HCT116 (cell line): ENCODE data around the gene FAM210B. TPM values are rescaled to one million over a fixed set of nuclear protein-coding genes. Genes with fewer than 3 reads are reported as not detected.

Experiments
- ATAC-seq: fragments of 200-7000 bp; cut with Tn5 transposase; 2 replicates; pipeline ENCODE4 v1.9.1; 2020; ENCODE audit warnings: mild to moderate bottlenecking, moderate library complexity
- BruUV-seq: library from RNA; stranded (reverse); fragments of 400-500 nt; replicated peaks from 2 replicates; lab custom pipeline; 2021; lab: Mats Ljungman, UMichigan
- CTCF ChIA-PET: fragments of 300-600 bp; sonication (Branson Sonifier 250); formaldehyde crosslinking; loops from one replicate; lab custom pipeline; 2021; ENCODE audit warnings: antibody characterized with exemption; lab: Charles Lee
- POLR2A ChIA-PET: fragments of 300-600, 350-600 bp; sonication (Branson Sonifier 250); formaldehyde crosslinking; loops from one replicate; lab custom pipeline; 2021; ENCODE audit warnings: antibody characterized with exemption; lab: Charles Lee
- RAD21 ChIA-PET, 2 experiments: fragments of 300-600 bp; sonication (Branson Sonifier 250); formaldehyde crosslinking; loops; one replicate each; lab custom pipeline; 2023; ENCODE audit warnings: low total read pairs in 2 of 2; ENCODE audit not compliant: uncharacterized antibody in 2 of 2, unreplicated experiment in 2 of 2, low non-redundant PET in 1 of 2; lab: Charles Lee
- DNase-seq: peaks from one replicate; pipeline ENCODE4 v3.0.0-alpha.2; 2010; ENCODE audit warnings: low read depth, low spot score
- H2AFZ ChIP-seq: fragments of 200-600 bp; shearing (Covaris generic), sonication (generic); 2 replicates; pipeline ENCODE4 v1.6.1; 2017; ENCODE audit warnings: low read depth, mixed run types, mixed read lengths, antibody characterized with exemption, low read length; ENCODE audit not compliant: poor library complexity, severe bottlenecking
- H3K27ac ChIP-seq: 2 replicates; pipeline ENCODE4 v1.5.1; 2012; ENCODE audit warnings: low read depth, low read length
- H3K27me3 ChIP-seq: fragments of 200-600 bp; sonication (generic); 2 replicates; pipeline ENCODE4 v1.6.1; 2016; ENCODE audit warnings: mixed run types, low read length, mixed read lengths; ENCODE audit not compliant: insufficient read depth
- H3K36me3 ChIP-seq, 2 experiments: fragments of 200-500 bp in 1 of 2; fragments of 200-600 bp in 1 of 2; sonication (Bioruptor generic) in 1 of 2; sonication (generic) in 1 of 2; 2 replicates each; pipeline versions ENCODE4 v1.5.1 to v1.6.1; 2014 to 2016; ENCODE audit warnings: low read length in 2 of 2, inconsistent platforms in 1 of 2, mixed read lengths in 1 of 2, mixed run types in 1 of 2; ENCODE audit not compliant: insufficient read depth in 2 of 2, control insufficient read depth in 1 of 2
- H3K4me1 ChIP-seq, 2 experiments: fragments of 200-600 bp in 1 of 2; sonication (generic) in 1 of 2; 2 replicates each; pipeline versions ENCODE4 v1.5.1 to v1.6.1; 2012 to 2017; ENCODE audit warnings: low read length in 2 of 2, inconsistent platforms in 1 of 2, mild to moderate bottlenecking in 1 of 2, mixed read lengths in 1 of 2, mixed run types in 1 of 2, moderate library complexity in 1 of 2; ENCODE audit not compliant: insufficient read depth in 2 of 2, control insufficient read depth in 1 of 2
- H3K4me2 ChIP-seq: fragments of 200-600 bp; sonication (generic); 2 replicates; pipeline ENCODE4 v1.6.1; 2017; ENCODE audit warnings: mixed run types, low read length, mixed read lengths
- H3K4me3 ChIP-seq, 2 experiments: fragments of 200-600 bp in 1 of 2; sonication (generic) in 1 of 2; replicated peaks in 1 of 2; 2 replicates each; pipeline ENCODE4 v1.5.1; 2011 to 2016; ENCODE audit warnings: low read length in 2 of 2, control low read depth in 1 of 2, low read depth in 1 of 2, mild to moderate bottlenecking in 1 of 2, mixed read lengths in 1 of 2, mixed run types in 1 of 2
- H3K79me2 ChIP-seq: fragments of 200-600 bp; sonication (generic); 2 replicates; pipeline ENCODE4 v1.6.1; 2017; ENCODE audit warnings: mild to moderate bottlenecking, mixed run types, low read length, moderate library complexity, mixed read lengths; ENCODE audit not compliant: insufficient read depth
- H3K9ac ChIP-seq: fragments of 200-600 bp; sonication (generic); 2 replicates; pipeline ENCODE4 v1.6.1; 2016; ENCODE audit warnings: low read length, mixed read lengths
- H3K9me2 ChIP-seq: fragments of 200-600 bp; sonication (generic), shearing (Covaris generic); 2 replicates; pipeline ENCODE4 v1.6.1; 2017; ENCODE audit warnings: mixed run types, mild to moderate bottlenecking, moderate library complexity; ENCODE audit not compliant: insufficient read depth
- H3K9me3 ChIP-seq, 2 experiments: fragments of 200-500 bp in 1 of 2; fragments of 200-600 bp in 1 of 2; sonication (Bioruptor generic) in 1 of 2; sonication (generic) in 1 of 2; 2 replicates each; pipeline ENCODE4 v1.6.1; 2014 to 2017; ENCODE audit warnings: low read length in 2 of 2, mixed read lengths in 2 of 2, inconsistent platforms in 1 of 2, low read depth in 1 of 2, mild to moderate bottlenecking in 1 of 2, mixed run types in 1 of 2, moderate library complexity in 1 of 2; ENCODE audit not compliant: control insufficient read depth in 1 of 2, insufficient read depth in 1 of 2
- H4K20me1 ChIP-seq: fragments of 200-600 bp; sonication (generic), shearing (Covaris generic); 2 replicates; pipeline ENCODE4 v1.6.1; 2017; ENCODE audit warnings: mixed run types, mild to moderate bottlenecking, moderate library complexity; ENCODE audit not compliant: insufficient read depth
- CBX3 ChIP-seq: IDR thresholded peaks from 2 replicates; pipeline ENCODE4 v1.6.1; 2012; ENCODE audit warnings: low read depth
- EGR1 ChIP-seq: IDR thresholded peaks from 2 replicates; pipeline ENCODE4 v1.6.1; 2012; ENCODE audit warnings: low read depth
- ELF1 ChIP-seq: IDR thresholded peaks from 2 replicates; pipeline ENCODE4 v1.6.1; 2012; ENCODE audit warnings: low read depth, borderline replicate concordance
- EZH2 ChIP-seq: fragments of 200-600 bp; sonication (generic); IDR thresholded peaks from 2 replicates; pipeline ENCODE4 v1.6.1; 2017; ENCODE audit warnings: antibody characterized with exemption, mixed run types
- EZH2phosphoT487 ChIP-seq: fragments of 200-600 bp; IDR thresholded peaks from 2 replicates; pipeline ENCODE4 v1.6.1; 2018; ENCODE audit warnings: antibody characterized with exemption, borderline replicate concordance
- FOSL1 ChIP-seq: IDR thresholded peaks from 2 replicates; pipeline ENCODE4 v1.6.1; 2012; ENCODE audit warnings: low read depth
- POLR2A ChIP-seq: IDR thresholded peaks from 2 replicates; pipeline ENCODE4 v1.7.0; 2011; ENCODE audit warnings: borderline replicate concordance; ENCODE audit not compliant: insufficient read depth, insufficient read length; ENCODE audit errors: extremely low read depth
- RAD21 ChIP-seq: IDR thresholded peaks from 2 replicates; pipeline ENCODE4 v1.6.1; 2012; ENCODE audit warnings: low read depth, mild to moderate bottlenecking
- SIN3A ChIP-seq: IDR thresholded peaks from 2 replicates; pipeline ENCODE4 v1.6.1; 2012; ENCODE audit warnings: low read depth
- SP1 ChIP-seq: IDR thresholded peaks from 2 replicates; pipeline ENCODE4 v1.6.1; 2012; ENCODE audit warnings: low read depth
- SRF ChIP-seq: IDR thresholded peaks from 2 replicates; pipeline ENCODE4 v1.6.1; 2012; ENCODE audit warnings: low read depth
- ZFX ChIP-seq: fragments of 450-650 bp; IDR thresholded peaks from 2 replicates; pipeline ENCODE4 v1.6.1; 2017
- intact Hi-C: fragments of 100-400 bp; cut with micrococcal nuclease; formaldehyde crosslinking; loops from 2 replicates; pipeline ENCODE4 v1.10.0; 2022
- total RNA-seq: library from RNA; stranded (reverse); gene quantifications from one replicate; pipeline ENCODE4 v1.2.1, GENCODE V29; 2021; ENCODE audit not compliant: unreplicated experiment
- TF ChIP-seq, protein P1 (sequence below), 3 experiments: fragments of 200-600 bp in 1 of 3; sonication (generic) in 1 of 3; IDR thresholded peaks in 2 of 3; conservative IDR thresholded peaks in 1 of 3; 2 replicates each; pipeline ENCODE4 v1.5.1; 2012 to 2017; ENCODE audit warnings: low read depth in 2 of 3, low read length in 2 of 3, antibody characterized with exemption in 1 of 3, borderline replicate concordance in 1 of 3, control low read depth in 1 of 3, mild to moderate bottlenecking in 1 of 3, mixed read lengths in 1 of 3, mixed run types in 1 of 3, moderate library complexity in 1 of 3; ENCODE audit not compliant: insufficient read depth in 1 of 3
- TF ChIP-seq, protein P2 (sequence below): IDR thresholded peaks from 2 replicates; pipeline ENCODE4 v1.6.1; 2012
- TF ChIP-seq, protein P3 (sequence below): IDR thresholded peaks from 2 replicates; pipeline ENCODE4 v1.6.1; 2011; ENCODE audit warnings: mild to moderate bottlenecking, low read length, moderate library complexity; ENCODE audit not compliant: insufficient replicate concordance; ENCODE audit errors: extremely low read depth

Gene FAM210B
- total RNA-seq, 1 experiment from 2014 or later = 12.0 TPM

DNA sequence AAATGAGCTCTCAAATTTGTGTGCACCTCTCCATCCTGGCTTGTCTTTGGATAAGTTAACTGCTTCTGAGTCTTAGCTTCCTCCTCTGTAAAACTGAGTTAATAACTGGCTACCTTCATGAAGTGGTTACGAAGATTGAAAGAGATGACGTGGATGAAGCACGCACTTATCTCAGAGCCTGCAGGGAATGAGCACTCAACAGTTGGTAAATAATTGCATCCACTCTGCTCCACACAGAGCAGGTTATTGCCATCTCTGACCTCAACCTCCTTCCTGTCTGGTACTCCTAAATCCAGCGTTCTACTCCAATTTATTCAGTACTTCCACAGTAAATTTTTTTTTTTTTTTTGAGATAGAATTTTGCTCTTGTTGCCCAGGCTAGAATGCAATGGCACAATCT, 26.4 kb downstream of the FAM210B start:
- no peak for ATAC-seq
- H3K4me2 ChIP-seq = no peak overlapping the region
- H3K9me2 ChIP-seq = no peaks in the 10 kb centered on the region
- intact Hi-C loops = no loop called here
- CTCF ChIA-PET = no interaction called here
- DNase-seq = no peak
- H3K4me3 ChIP-seq = no peak overlapping the region
- no peak overlapping the region for H3K27ac ChIP-seq
- peaks cover 40 to 59% of the 10 kb centered on the region in 2 experiments for H3K36me3 ChIP-seq
- POLR2A ChIA-PET = no interaction called here
- H4K20me1 ChIP-seq = no peaks in the 10 kb centered on the region
- no TSS peak for BruUV-seq
- peaks cover 96% of the 10 kb centered on the region for H3K79me2 ChIP-seq
- RAD21 ChIA-PET = no interaction called here
- H3K9ac ChIP-seq = no peak overlapping the region
- no peak overlapping the region for H2AFZ ChIP-seq
- no peaks in the 10 kb centered on the region for H3K9me3 ChIP-seq
- no peaks in the 10 kb centered on the region for H3K27me3 ChIP-seq
- no peaks in the 10 kb centered on the region for H3K4me1 ChIP-seq
- TF ChIP-seq SRF = no peak

DNA sequence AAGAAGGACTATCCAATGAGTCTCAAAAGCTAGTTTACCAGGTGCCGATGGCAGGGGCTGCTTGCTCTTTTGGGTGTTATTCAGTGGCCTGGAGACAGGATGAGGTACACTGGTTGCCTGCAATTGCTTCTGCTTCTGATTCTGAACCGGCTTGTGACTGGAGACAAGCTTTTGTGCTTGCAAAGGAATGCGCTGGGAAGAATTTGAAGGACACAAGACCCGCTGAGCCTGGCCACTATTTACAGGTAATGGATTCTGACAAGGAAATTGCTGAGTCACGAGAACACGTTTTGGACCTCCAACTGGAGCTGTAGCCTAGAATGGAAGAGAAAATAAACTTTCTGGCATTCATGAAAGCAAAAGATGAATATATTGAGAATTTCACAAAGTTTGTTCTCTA, 27.4 kb downstream of the FAM210B start:
- intact Hi-C loops = no loop called here
- H3K9me3 ChIP-seq = no peaks in the 10 kb centered on the region
- H3K9me2 ChIP-seq = no peaks in the 10 kb centered on the region
- H3K79me2 ChIP-seq = peaks cover 96% of the 10 kb centered on the region
- DNase-seq (no peak), ATAC-seq (no peak)
- no peaks in the 10 kb centered on the region for H4K20me1 ChIP-seq
- POLR2A ChIA-PET = no interaction called here
- H3K4me1 ChIP-seq = peaks cover 5 to 7% of the 10 kb centered on the region in 2 experiments; a peak in 3 of 4 replicates
- no TSS peak for BruUV-seq
- RAD21 ChIA-PET = no interaction called here
- no peaks in the 10 kb centered on the region for H3K27me3 ChIP-seq
- H3K27ac ChIP-seq = no peak overlapping the region
- no peak overlapping the region for H3K4me2 ChIP-seq
- no peak overlapping the region for H2AFZ ChIP-seq
- CTCF ChIA-PET = no interaction called here
- H3K9ac ChIP-seq = no peak overlapping the region
- no peak overlapping the region for H3K4me3 ChIP-seq
- peaks cover 38 to 49% of the 10 kb centered on the region in 2 experiments for H3K36me3 ChIP-seq
- TF ChIP-seq ZFX = no peak
- no peak for TF ChIP-seq SP1
- TF ChIP-seq SRF = no peak
- TF ChIP-seq FOSL1 = no peak
- no peak for TF ChIP-seq POLR2A
- no peak for TF ChIP-seq EZH2phosphoT487
- TF ChIP-seq EZH2 = no peak
- TF ChIP-seq EGR1 = no peak
- TF ChIP-seq RAD21 = no peak
- TF ChIP-seq, protein P1, sequence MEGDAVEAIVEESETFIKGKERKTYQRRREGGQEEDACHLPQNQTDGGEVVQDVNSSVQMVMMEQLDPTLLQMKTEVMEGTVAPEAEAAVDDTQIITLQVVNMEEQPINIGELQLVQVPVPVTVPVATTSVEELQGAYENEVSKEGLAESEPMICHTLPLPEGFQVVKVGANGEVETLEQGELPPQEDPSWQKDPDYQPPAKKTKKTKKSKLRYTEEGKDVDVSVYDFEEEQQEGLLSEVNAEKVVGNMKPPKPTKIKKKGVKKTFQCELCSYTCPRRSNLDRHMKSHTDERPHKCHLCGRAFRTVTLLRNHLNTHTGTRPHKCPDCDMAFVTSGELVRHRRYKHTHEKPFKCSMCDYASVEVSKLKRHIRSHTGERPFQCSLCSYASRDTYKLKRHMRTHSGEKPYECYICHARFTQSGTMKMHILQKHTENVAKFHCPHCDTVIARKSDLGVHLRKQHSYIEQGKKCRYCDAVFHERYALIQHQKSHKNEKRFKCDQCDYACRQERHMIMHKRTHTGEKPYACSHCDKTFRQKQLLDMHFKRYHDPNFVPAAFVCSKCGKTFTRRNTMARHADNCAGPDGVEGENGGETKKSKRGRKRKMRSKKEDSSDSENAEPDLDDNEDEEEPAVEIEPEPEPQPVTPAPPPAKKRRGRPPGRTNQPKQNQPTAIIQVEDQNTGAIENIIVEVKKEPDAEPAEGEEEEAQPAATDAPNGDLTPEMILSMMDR (IDR thresholded peaks at IDR 0.05 in 2 of 3, conservative IDR thresholded peaks at IDR 0.05 in 1 of 3; ENCODE audit: borderline replicate concordance in 1 of 3, insufficient read depth in 1 of 3, low read depth in 2 of 3, low read length in 2 of 3) = no peak
- no peak for TF ChIP-seq CBX3
- no peak for TF ChIP-seq SIN3A
- TF ChIP-seq, protein P2, sequence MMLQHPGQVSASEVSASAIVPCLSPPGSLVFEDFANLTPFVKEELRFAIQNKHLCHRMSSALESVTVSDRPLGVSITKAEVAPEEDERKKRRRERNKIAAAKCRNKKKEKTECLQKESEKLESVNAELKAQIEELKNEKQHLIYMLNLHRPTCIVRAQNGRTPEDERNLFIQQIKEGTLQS = no peak
- no peak for TF ChIP-seq ELF1
- TF ChIP-seq, protein P3, sequence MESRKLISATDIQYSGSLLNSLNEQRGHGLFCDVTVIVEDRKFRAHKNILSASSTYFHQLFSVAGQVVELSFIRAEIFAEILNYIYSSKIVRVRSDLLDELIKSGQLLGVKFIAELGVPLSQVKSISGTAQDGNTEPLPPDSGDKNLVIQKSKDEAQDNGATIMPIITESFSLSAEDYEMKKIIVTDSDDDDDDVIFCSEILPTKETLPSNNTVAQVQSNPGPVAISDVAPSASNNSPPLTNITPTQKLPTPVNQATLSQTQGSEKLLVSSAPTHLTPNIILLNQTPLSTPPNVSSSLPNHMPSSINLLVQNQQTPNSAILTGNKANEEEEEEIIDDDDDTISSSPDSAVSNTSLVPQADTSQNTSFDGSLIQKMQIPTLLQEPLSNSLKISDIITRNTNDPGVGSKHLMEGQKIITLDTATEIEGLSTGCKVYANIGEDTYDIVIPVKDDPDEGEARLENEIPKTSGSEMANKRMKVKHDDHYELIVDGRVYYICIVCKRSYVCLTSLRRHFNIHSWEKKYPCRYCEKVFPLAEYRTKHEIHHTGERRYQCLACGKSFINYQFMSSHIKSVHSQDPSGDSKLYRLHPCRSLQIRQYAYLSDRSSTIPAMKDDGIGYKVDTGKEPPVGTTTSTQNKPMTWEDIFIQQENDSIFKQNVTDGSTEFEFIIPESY = no peak
